OCI-LY3 (cell line): Measurements from ENCODE around the gene SUPV3L1.

Source experiments
- EZH2phosphoT487 ChIP-seq: fragments of 200-600 bp; shearing (Covaris generic); IDR thresholded peaks from 2 replicates; pipeline ENCODE4 v1.6.1; 2018; ENCODE audit warnings: antibody characterized with exemption, mixed run types, low read depth
- TF ChIP-seq, protein P1 (sequence below): fragments of 200-600, 300-600 bp; sonication (generic); IDR thresholded peaks from 2 replicates; pipeline ENCODE4 v1.5.1; 2014; ENCODE audit warnings: antibody characterized with exemption, low read length, low read depth

- TF ChIP-seq, protein P1, sequence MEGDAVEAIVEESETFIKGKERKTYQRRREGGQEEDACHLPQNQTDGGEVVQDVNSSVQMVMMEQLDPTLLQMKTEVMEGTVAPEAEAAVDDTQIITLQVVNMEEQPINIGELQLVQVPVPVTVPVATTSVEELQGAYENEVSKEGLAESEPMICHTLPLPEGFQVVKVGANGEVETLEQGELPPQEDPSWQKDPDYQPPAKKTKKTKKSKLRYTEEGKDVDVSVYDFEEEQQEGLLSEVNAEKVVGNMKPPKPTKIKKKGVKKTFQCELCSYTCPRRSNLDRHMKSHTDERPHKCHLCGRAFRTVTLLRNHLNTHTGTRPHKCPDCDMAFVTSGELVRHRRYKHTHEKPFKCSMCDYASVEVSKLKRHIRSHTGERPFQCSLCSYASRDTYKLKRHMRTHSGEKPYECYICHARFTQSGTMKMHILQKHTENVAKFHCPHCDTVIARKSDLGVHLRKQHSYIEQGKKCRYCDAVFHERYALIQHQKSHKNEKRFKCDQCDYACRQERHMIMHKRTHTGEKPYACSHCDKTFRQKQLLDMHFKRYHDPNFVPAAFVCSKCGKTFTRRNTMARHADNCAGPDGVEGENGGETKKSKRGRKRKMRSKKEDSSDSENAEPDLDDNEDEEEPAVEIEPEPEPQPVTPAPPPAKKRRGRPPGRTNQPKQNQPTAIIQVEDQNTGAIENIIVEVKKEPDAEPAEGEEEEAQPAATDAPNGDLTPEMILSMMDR, result no peak
- no peak for TF ChIP-seq EZH2phosphoT487
These were observed 40.1 kb upstream of the SUPV3L1 start for GRCh38 chr10:69139961-69140360.
